H1 (cell line): Measurements from ENCODE around the gene RUFY1.

ENCODE experiments used
- ASH2L ChIP-seq: fragments of 200-600, 300-600 bp; sonication (generic); IDR thresholded peaks from one replicate; pipeline ENCODE4 v1.7.1; 2017; ENCODE audit warnings: low read length
- ATF2 ChIP-seq: IDR thresholded peaks from 2 replicates; pipeline ENCODE4 v1.6.1; 2012; ENCODE audit warnings: low read length, inconsistent platforms
- BRCA1 ChIP-seq: IDR thresholded peaks from 2 replicates; pipeline ENCODE4 v1.6.1; 2012; ENCODE audit warnings: low read depth, low read length, improper control_type of control experiment
- CBX5 ChIP-seq: fragments of 300-800, 300-1000 bp; sonication (generic); IDR thresholded peaks from 2 replicates; pipeline ENCODE4 v1.7.1; 2016; ENCODE audit warnings: antibody characterized with exemption, low read length, low read depth
- CEBPB ChIP-seq: IDR thresholded peaks from 2 replicates; pipeline ENCODE4 v1.6.1; 2012; ENCODE audit warnings: low read depth, low read length
- CTCF ChIP-seq, 3 experiments: IDR thresholded peaks; 1 replicate in 2 of 3; 2 replicates in 1 of 3; pipeline versions ENCODE4 v1.5.1 to v1.6.1; 2011; ENCODE audit warnings: low read length in 3 of 3, mild to moderate bottlenecking in 3 of 3, inconsistent platforms in 2 of 3, low read depth in 1 of 3, moderate library complexity in 1 of 3; ENCODE audit not compliant: insufficient read depth in 1 of 3; ENCODE audit errors: control extremely low read depth in 1 of 3
- EP300 ChIP-seq, 2 experiments: IDR thresholded peaks; 1 replicate in 1 of 2; 2 replicates in 1 of 2; pipeline ENCODE4 v1.6.1; 2011 to 2012; ENCODE audit warnings: low read depth in 2 of 2, low read length in 2 of 2, mild to moderate bottlenecking in 2 of 2, borderline replicate concordance in 1 of 2, inconsistent platforms in 1 of 2, moderate library complexity in 1 of 2
- MAFK ChIP-seq: IDR thresholded peaks from 2 replicates; pipeline ENCODE4 v1.6.1; 2012; ENCODE audit warnings: low read depth, mild to moderate bottlenecking, improper control_type of control experiment, low read length
- PHF8 ChIP-seq: fragments of 200-600 bp; sonication (generic); conservative IDR thresholded peaks from 2 replicates; pipeline ENCODE4 v1.7.1; 2012; ENCODE audit warnings: low read depth, mild to moderate bottlenecking, inconsistent platforms, low read length, moderate library complexity
- POLR2AphosphoS5 ChIP-seq: IDR thresholded peaks from 2 replicates; pipeline ENCODE4 v1.6.1; 2011; ENCODE audit warnings: low read depth, low read length
- SP2 ChIP-seq: IDR thresholded peaks from 2 replicates; pipeline ENCODE4 v1.6.1; 2012; ENCODE audit warnings: mild to moderate bottlenecking, low read length, inconsistent platforms

GRCh38 chr5:179616002-179616594 lies 65.7 kb downstream of the RUFY1 start:
- TF ChIP-seq CBX5 (no peak), PHF8 (no peak), POLR2AphosphoS5 (no peak; the same call in 1 of the 2 replicates), BRCA1 (no peak), SP2 (no peak), CTCF (IDR thresholded peaks at IDR 0.05; ENCODE audit: control extremely low read depth in 1 of 3, insufficient read depth in 1 of 3, low read depth in 1 of 3, low read length in 3 of 3) (no peak), MAFK (no peak), CEBPB (no peak), ATF2 (no peak), ASH2L (no peak), EP300 (IDR thresholded peaks at IDR 0.05; ENCODE audit: borderline replicate concordance in 1 of 2, low read depth in 2 of 2, low read length in 2 of 2) (no peak)
